ENCODE measurements around the gene RRAGD.

RRAGD gene

GRCh38 chr6:89434150-89434499 lies 22.1 kb upstream of the RRAGD start:
- no peak for TF ChIP-seq CTCF (IDR thresholded peaks at IDR 0.05; ENCODE audit: low read depth, low read length, missing control alignments)
- DNase-seq (ENCODE audit: extremely low read depth, low read depth), result no peak
- no peak overlapping the region for H3K4me3 ChIP-seq (replicated peaks; ENCODE audit: low read depth, low read length)

- no peak for TF ChIP-seq CTCF (IDR thresholded peaks at IDR 0.05; ENCODE audit: low read depth, low read length, missing control alignments)
- peak overlapping the region; percentile 46 for H3K4me3 ChIP-seq (replicated peaks; ENCODE audit: low read depth, low read length)
- no peak for DNase-seq (ENCODE audit: extremely low read depth, low read depth)
Observed at GRCh38 chr6:89433252-89434149, 21.4 kb upstream of the RRAGD start.

- DNase-seq (ENCODE audit: extremely low read depth, low read depth), result no peak
- peak within 1 kb of the TSS; percentile 46 for H3K4me3 ChIP-seq (replicated peaks; ENCODE audit: low read depth, low read length)
- peak; percentile 71 for TF ChIP-seq CTCF (IDR thresholded peaks at IDR 0.05; ENCODE audit: low read depth, low read length, missing control alignments)
Observed at GRCh38 chr6:89432875-89433251, 20.8 kb upstream of the RRAGD start, which contains the start of gene ANKRD6. Gene ANKRD6 (plus strand): TSS chr6:89433152. CDS start chr6:89566977, 133,825 bp downstream.

GRCh38 chr6:89430201-89430962 lies 18.3 kb upstream of the RRAGD start:
- no peak for TF ChIP-seq CTCF (IDR thresholded peaks at IDR 0.05; ENCODE audit: low read depth, low read length, missing control alignments)
- DNase-seq (ENCODE audit: extremely low read depth, low read depth), result no peak
- H3K4me3 ChIP-seq (replicated peaks; ENCODE audit: low read depth, low read length), result no peak overlapping the region

- DNase-seq (ENCODE audit: extremely low read depth, low read depth), result no peak
- no peak overlapping the region for H3K4me3 ChIP-seq (replicated peaks; ENCODE audit: low read depth, low read length)
- no peak for TF ChIP-seq CTCF (IDR thresholded peaks at IDR 0.05; ENCODE audit: low read depth, low read length, missing control alignments)
Observed at GRCh38 chr6:89416796-89417195, 4.7 kb upstream of the RRAGD start.

- no peak for TF ChIP-seq CTCF (IDR thresholded peaks at IDR 0.05; ENCODE audit: low read depth, low read length, missing control alignments)
- H3K4me3 ChIP-seq (replicated peaks; ENCODE audit: low read depth, low read length), result no peak overlapping the region
- no peak for DNase-seq (ENCODE audit: extremely low read depth, low read depth)
Observed at GRCh38 chr6:89415185-89415584, 3.1 kb upstream of the RRAGD start.

Data from HFF-Myc (cell line).